SK-MEL-5 (cell line): ENCODE results near the gene KRTAP5-1. TPM values are rescaled to one million over a fixed set of nuclear protein-coding genes. Genes with fewer than 3 reads are reported as not detected.

Experiments used
- DNase-seq: peaks from one replicate; pipeline ENCODE4 v3.0.0-alpha.2; 2016; ENCODE audit warnings: low read depth, low spot score
- in situ Hi-C: cut with HindIII; loops from 2 replicates; pipeline ENCODE4 v1.10.0; 2016; ENCODE audit warnings: low sequenced_read_pairs, high pct_unique_total_duplicates, low pct_unique_long_range_greater_than_20kb
- total RNA-seq: library from RNA; depleted of rRNA; stranded (reverse); fragments of >200 nt; shearing (Covaris generic); gene quantifications from 2 replicates; pipeline ENCODE4 v1.2.3, GENCODE V29; 2014

The KRTAP5-1 gene
- total RNA-seq, 1 experiment from 2014 or later, result not detected

DNA sequence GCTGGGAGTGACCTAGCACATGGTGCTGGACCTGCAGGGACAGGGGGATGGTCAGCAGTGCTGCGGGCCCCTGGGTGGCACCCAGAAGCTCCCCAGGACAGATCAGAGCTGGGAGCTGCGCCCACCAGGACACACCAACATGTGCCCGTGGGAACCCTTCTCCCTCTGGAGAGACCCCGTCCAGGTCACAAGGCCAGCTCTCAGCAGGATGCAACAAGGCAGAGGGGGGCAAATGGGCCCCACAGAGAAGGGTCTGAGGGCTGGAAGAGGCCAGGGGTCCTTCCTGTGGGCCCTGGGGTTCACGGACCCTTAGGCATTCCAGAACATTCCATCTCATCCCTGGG, 19.2 kb downstream of the KRTAP5-1 start:
- in situ Hi-C loops, result no loop called here
- DNase-seq, result no peak

DNA sequence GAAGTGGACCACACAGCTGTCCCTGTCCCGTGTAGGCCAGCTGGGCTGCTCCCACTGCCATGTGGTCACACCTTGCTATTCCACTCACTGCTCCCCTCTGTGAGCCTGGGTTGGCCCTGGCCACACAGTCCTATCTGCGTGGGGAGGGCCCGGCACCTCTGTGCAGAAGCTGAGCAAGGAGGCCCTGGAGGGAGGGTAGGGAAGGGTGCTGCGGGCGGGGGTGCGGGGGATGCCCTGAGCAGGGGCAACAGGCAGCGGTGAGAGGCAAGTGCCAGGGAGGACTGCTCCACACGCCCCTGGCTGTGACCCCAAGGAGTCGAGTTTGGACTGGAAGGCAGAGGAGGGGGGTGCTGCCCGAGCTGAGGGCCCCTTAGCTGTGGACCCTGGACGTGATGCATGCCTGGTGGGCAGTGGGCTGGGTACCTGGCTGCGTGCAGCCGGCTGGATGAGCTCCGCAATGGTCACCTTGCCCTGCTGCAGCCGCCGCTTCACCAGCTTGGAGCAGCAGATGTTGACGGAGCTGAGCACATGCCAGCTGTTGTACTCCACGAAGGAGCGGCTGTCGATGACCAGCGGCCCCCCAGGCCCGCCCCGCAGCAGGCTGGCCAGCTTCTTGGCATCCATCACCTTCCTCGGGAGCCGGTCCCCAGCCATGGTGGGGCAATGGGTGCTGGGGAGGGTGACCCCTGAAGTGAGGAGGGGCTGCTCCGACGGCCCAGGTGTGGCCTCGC, 19.7 kb downstream of the KRTAP5-1 start:
- no peak for DNase-seq
- in situ Hi-C loops, result no loop called here

DNA sequence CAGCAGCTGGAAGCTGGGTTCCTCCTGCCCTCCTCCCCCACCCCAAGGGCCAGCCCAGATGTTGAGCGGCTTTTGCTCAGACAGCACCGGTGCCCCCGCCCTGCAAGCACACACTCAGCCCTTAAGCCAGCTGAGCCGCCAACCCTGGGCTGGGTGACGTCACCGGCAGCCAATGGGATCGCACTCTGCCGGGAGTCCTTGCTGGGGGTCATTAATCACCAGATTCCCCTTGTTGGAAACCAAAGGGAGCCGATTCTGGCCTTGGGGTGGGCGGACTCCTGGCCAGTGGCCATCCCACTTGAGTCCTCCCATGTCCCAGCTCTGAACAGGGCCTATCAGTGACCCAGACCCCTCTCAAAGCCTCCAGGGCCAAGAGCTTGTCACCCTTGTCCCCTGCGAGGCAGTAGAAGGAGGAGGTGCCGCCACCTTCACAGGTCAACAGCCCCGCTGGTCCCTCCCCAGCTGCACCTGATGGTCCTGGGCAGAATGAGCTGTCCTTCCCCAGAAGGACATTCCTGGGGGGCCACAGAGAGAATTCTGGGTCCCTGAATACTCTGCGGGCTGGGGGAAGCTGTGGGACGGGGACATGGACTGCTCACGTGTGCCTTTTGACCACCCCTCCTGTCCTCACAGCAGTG, 20.4 kb downstream of the KRTAP5-1 start:
- in situ Hi-C loops, result no loop called here
- no peak for DNase-seq

DNA sequence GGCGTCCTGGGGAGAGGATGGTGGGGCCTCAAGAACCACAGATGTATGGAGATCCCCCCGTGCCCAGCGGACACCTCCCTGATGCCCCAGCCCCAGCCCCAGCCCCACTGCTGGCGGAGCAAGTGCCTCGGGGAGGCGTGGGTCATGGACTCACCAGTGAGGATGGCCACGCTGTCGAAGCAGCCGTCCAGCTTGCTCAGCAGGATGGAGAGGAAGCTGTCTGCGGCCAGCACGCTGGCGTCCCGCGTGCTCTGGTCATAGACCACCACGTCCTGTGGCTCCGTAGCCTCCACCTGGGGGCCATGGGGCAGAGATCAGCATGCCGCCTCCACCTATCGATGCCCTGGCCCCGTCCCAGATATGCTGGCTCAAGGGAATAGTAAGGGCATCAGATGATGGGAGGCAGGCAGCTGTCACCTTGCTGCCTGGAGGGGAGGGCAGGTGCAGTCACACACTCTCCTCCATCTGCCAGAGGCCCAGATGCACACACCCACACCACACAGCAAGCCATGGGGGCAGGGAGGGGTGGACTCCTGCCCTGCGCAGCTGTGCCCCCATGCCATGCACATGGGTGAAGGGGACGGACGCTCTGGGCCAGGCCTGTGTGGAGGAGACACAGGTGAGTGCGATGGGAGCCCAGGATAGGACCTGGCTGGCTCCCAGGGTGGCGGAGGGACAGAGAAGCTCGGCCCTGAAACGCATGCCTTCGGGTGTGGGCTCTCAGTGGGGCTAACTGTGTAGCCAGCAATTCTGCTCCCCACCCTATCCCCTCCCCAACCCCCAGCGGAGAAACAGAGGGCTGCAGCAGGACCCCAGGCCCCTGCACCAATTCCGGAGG, 21.2 kb downstream of the KRTAP5-1 start:
- in situ Hi-C loops, result no loop called here
- no peak for DNase-seq

DNA sequence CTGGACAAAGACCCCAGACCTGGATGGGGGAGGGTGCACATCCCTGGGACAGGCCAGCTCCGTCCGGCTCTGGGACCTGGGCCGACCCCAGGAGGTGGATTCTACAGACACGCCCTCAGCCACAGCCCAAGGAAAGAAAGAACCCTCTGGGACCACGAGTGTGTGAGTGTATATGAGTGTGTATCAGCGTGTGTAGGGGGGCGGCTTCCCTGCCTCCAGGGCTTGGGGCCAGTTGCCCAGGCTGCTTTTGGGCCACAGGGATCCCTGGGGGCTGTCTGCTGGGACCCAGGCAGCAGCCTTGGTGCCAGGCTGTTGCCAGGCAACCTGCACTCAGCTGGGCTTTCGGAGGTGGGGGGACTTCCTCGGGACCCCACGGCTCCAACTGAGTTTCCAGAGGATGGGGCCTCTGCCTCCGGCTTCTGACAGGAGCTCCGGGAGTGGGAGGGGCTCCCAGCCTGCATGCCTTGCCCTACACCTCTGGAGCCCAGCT, 21.9 kb downstream of the KRTAP5-1 start:
- no peak for DNase-seq
- in situ Hi-C loops, result no loop called here

DNA sequence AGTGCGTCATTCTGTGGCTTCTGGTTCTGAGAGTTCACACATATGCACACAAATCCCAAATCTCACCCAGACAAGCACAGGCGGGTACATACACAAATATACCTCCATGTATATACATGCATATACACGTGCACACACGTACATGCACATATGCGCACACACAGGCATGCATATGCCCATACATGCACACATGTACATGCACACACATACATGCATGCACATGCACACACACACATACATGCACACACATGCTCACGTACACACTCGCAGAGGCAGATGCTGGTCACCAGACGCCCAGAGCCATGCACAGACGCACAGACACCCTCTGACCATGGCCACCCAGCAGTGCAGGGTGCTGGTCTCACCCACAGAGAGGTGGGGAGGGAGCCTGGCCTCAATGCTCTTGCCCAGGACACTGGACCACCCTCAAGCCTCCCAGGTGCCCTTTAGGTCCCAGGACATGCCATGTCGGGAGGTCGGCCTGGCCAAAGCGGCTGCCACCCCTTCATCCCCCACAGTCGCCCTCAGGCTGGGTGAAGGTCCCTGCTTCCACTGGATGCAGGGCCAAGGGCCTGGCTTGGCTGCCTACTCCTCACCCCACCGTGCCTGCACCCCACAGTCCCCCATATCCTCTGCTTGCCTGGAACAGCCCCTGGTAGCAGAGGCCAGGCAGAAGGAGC, 22.5 kb downstream of the KRTAP5-1 start:
- in situ Hi-C loops, result no loop called here
- no peak for DNase-seq

DNA sequence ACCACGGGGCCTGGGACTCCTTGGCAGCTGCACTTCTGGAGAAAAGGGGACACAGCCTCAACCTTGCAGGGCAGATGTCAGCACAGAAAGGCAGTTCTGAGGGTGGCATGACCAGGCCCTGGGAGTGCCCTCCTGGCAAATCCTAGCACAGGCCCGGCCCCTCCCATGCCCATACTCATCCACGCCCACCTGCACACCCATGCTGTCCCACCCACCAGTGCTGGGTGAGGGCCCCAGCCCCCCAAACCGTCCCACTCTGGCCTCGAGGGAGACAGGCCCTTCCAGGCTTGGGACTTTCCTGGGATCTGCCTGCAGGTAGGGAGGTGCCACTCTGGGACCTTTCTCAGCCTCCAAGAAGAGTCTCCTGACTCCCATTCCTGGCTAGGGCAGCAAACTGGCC, 23.1 kb downstream of the KRTAP5-1 start:
- no peak for DNase-seq

DNA sequence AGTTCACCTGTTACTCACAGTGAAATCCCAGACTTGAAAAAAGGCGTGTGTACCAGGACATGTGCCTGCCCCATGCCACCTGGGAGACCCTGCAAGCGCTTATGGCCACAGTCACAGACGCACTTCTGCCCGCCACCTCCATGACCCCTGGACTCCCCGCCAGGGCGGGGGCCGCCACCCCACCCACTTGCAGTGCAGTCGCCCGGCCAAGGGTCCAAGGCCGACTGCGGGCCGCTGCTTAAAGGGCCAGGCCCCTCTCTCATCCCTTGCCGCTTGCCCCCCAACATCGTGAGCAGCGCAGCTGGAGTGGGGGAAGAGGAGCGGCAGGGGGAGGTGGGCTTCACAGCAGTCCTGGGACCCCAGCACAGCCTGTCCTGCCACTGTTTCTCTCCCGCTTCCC, 23.8 kb downstream of the KRTAP5-1 start:
- DNase-seq, result no peak
- in situ Hi-C loops, result no loop called here

More for the DNA sequence above, 23.1 kb downstream of the KRTAP5-1 start:
- in situ Hi-C loops, result no loop called here

DNA sequence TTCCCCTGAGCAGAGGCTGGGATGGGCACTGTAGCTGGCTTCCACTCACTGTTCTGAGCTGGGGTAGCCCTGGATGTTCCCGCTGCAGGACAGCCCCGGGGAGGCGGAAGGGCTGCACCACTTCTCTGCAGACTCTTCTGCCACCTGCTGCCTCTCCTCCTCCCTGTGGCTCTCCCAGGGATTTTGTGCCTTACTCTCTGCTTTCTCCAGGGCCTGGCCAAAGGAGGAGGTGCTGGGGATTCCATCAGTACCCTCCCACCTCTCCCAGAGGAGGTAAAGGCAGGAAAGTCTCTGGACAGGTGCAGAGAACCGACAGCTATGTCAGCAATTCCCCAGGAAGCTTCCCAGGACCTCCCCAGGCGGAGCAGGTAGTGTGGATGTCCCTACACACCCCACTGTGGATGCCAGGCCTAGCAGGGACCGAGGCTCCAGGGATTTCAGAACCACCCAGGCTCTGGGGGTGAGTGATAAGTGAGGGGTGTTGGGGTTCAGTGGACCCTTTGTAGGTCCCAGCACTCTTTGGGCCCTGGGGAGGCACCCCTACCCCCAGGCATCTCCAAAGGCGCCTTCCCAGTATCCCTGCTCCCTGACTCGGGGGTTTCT, 24.3 kb downstream of the KRTAP5-1 start:
- no peak for DNase-seq
- in situ Hi-C loops, result no loop called here

DNA sequence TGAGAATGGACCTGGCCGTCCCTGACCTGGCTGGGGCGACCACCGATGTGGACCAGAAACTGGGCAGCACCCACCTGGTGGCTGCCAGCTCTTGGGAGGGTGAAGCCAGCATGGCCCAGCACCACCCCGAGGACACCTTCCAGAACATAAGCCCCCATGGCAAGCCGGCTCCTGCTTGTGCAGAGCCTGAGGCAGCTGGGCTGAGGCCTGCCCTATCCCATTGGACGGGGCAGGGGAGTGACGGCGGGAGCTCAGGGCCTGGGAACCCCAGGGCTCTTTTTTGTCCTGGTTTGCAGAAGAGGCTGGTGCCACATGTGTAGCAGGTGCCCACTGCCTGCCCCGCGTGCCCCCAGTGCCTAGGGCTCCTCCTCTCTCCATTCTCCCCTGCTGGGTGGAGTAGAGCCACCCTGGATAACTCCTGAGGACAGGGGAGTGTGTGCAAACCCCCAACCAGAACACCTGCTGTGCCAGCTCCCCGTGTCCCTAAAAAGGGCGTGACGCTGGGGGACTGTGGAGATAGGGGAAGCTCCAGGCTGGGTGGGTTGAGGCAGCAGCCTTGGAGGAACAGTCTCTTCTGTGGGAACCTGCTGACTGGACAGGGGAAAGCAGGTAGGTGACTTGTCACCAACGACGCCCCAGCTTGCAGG, 25.0 kb downstream of the KRTAP5-1 start:
- in situ Hi-C loops, result no loop called here
- no peak for DNase-seq

DNA sequence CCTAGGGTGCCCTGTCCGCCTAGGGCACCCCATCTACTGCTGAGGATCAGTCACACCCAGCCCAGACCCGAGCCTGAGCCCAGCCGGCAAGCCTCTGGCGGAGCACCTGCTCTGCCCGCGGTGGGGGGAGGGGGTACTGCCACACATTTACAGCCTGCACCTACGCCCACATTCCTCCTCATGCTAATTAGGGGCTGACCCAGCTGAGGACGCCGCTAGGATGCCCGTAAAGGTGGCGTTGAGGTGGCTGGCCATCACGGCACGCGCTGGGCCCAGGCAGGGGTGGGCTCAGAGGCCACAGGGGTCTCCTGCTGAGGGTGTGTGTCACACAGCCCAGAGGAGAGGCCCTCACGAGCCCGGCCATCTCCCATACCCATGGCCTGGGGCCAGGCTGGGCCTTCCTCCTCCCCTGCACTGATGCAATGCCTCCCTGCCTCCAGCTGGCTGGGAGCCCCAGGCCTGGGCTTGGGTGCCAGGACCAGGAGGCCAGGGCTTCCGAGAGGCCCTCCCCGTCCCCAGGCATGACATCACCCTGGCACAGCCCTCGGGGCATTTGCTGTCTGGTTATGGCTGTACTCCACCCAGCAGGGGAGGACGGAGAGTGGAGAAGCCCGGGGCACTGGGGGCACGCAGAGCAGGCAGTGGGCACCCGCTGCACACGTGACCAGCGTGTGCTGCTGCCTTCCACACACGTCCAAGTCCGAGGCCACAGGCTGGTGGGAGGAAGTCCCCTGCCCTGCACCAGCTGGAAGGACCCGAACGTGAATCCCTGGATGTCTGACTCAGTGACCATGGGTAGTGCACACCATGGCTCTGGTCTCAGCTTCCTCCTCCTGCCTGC, 25.8 kb downstream of the KRTAP5-1 start:
- no peak for DNase-seq
- in situ Hi-C loops, result no loop called here

DNA sequence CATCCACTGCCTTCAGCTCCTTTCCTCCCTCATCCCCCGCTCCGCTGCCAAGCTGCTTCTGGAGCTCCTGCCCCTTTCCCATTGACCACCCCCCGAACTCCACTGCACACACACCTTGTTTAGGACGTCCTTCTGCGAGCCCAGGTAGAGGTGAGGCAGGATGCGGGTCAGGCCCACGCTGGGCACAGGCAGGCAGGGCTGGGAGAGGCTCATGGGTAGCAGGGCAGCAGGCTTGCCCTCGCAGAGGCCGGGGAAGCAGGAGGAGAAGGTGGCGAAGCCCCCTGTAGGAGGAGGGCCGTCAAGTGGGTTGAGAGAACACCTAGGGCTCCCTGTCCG, 26.3 kb downstream of the KRTAP5-1 start:
- DNase-seq, result no peak
- in situ Hi-C loops, result no loop called here

DNA sequence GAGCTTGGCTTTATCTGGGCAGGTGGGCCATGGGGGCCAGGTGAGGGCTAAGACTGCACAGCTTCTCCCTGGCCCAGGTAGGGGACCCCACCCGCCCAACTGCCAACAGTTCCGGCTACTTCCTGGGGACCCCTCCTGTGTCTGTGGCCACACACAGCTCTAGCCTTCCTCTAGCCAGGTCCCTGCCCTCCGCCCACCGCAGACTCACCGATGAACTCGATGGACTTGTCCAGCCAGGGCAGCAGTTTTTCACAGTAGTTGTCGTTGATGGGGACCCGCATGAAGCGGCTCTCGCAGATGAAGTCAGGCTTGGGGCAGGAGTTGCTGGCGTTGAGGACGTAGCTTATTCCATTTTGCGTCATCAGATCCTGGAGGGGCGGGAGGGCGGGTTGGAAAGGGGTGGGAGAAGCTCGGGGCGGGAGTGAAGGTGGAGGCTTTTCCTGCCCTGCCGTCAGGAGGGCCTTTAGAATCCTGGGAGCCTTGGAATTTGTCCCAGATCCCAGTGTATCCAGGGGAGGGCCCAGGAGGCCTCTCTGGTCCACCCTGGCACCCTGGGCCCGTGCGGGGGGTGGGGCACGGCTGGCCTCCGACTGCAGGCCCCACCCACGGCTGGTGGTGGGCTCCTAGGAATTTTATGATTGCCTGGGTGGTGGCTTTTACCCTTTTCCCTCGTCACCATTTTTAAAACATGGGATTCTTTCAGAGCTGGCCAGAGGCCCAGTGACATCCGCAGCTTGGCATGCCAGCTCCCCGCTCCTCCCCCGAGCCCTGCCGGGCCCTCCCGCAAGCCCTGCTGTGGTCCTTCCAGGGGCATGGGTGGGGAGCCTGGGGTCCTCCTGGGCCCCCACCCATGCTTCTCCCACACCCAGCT, 26.9 kb downstream of the KRTAP5-1 start:
- DNase-seq, result no peak
- in situ Hi-C loops, result no loop called here

DNA sequence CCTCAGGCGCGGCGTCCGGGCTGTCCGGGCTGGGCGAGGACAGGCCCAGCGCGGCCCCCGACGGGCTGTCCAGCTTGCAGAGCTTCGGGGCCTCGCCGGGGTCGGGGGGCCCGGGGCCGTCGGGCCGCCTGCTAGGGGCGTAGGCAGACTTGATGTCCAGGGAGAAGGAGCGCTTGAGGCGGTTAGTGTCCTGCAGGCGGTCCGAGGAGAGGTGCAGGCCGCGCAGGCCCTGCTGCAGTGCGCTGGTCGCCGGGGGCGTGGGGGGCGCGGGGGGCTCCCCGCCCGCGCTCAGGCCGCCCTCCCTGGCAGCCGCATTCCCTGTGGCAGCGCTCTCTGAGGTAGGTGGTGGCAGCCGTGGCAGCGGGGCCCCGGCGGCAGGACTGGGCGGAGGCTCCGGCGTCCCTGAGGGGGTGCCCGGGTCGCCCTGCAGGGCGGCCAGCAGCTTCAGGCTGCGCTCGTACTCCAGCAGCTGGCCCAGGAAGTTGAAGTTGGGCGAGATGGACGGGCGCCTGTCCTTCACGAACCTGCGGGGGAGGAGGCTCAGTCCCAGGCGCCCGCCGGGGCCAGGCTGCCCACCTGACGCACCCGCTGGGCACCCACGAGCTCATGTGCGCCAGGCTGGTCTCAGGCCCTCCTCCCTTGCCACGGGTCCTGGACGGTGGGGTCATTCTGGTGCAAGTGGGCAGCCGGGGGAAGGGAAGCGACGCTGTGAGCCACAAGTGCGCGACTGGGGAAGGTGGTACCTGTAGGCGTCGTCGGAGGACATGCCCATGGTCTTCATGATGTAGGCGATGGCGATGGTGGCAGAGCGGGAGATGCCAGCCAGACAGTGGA, 27.8 kb downstream of the KRTAP5-1 start:
- in situ Hi-C loops, result no loop called here
- no peak for DNase-seq
